HepG2 (cell line): ENCODE data around the gene ZNF467. TPM values are rescaled to one million over a fixed set of nuclear protein-coding genes. Genes with fewer than 3 reads are reported as not detected.

Experiments used
- ATAC-seq: fragments of 200-7000 bp; cut with Tn5 transposase; 3 replicates; pipeline ENCODE4 v1.9.1; 2020; ENCODE audit warnings: mild to moderate bottlenecking, moderate library complexity
- BruUV-seq: library from RNA; stranded (reverse); fragments of 400-500 nt; replicated peaks from 2 replicates; lab custom pipeline; 2021; lab: Mats Ljungman, UMichigan
- CTCF ChIA-PET: fragments of 300-600 bp; formaldehyde crosslinking; extraction: SDS; loops from one replicate; lab custom pipeline; 2021; ENCODE audit warnings: low total read pairs, inconsistent platforms, low intra/inter-chr PET ratio; lab: Yijun Ruan, JAX
- POLR2A ChIA-PET: fragments of 350-600 bp; sonication (Branson Sonifier 250); formaldehyde crosslinking; loops from one replicate; lab custom pipeline; 2020; ENCODE audit warnings: antibody characterized with exemption, inconsistent platforms; lab: Yijun Ruan, JAX
- DNase-seq: peaks from one replicate; pipeline ENCODE4 v3.0.0-alpha.2; 2015; ENCODE audit warnings: low spot score
- FAIRE-seq: peaks from 3 replicates; lab custom pipeline; 2011; peaks lifted over from hg19 to GRCh38; lab: Jason Lieb, UNC
- H2AFZ ChIP-seq: one replicate; pipeline ENCODE4 v1.6.1; 2011; ENCODE audit warnings: low read length, inconsistent platforms
- H3K27ac ChIP-seq: fragments of 300-600 bp; 3 replicates; pipeline ENCODE4 v1.8.0; 2011; ENCODE audit warnings: mixed run types, mild to moderate bottlenecking, mixed read lengths, low read length, inconsistent platforms; ENCODE audit not compliant: insufficient read depth; ENCODE audit errors: extremely low read length
- H3K27me3 ChIP-seq, 2 experiments: fragments of 200-600 bp in 1 of 2; 2 replicates in 1 of 2; 3 replicates in 1 of 2; pipeline versions ENCODE4 v1.6.0 to v1.8.0; 2011; ENCODE audit warnings: low read length in 2 of 2, mild to moderate bottlenecking in 2 of 2, moderate library complexity in 2 of 2, inconsistent platforms in 1 of 2; ENCODE audit not compliant: insufficient read depth in 2 of 2, control insufficient read depth in 1 of 2
- H3K36me3 ChIP-seq, 2 experiments: fragments of 200-600 bp in 1 of 2; replicated peaks in 1 of 2; 2 replicates in 1 of 2; 3 replicates in 1 of 2; pipeline versions ENCODE4 v1.5.1 to v1.8.0; 2011; ENCODE audit warnings: low read length in 2 of 2, inconsistent platforms in 1 of 2; ENCODE audit not compliant: insufficient read depth in 2 of 2, control insufficient read depth in 1 of 2
- H3K4me1 ChIP-seq: 2 replicates; pipeline ENCODE4 v1.5.1; 2012; ENCODE audit warnings: low read length, inconsistent platforms; ENCODE audit not compliant: insufficient read depth
- H3K4me2 ChIP-seq: 2 replicates; pipeline ENCODE4 v1.6.0; 2011; ENCODE audit warnings: low read depth, low read length, inconsistent platforms
- H3K4me3 ChIP-seq, 3 experiments: fragments of 200-600 bp in 1 of 3; sonication (generic), shearing (Covaris generic) in 1 of 3; replicated peaks in 1 of 3; 2 replicates each; pipeline ENCODE4 v1.5.1; 2011 to 2016; ENCODE audit warnings: low read length in 3 of 3, inconsistent platforms in 2 of 3, low read depth in 2 of 3, mild to moderate bottlenecking in 2 of 3, control low read depth in 1 of 3, mixed read lengths in 1 of 3; ENCODE audit not compliant: insufficient read depth in 1 of 3
- H3K79me2 ChIP-seq: one replicate; pipeline ENCODE4 v1.6.1; 2011; ENCODE audit warnings: low read length, inconsistent platforms; ENCODE audit not compliant: insufficient read depth
- H3K9ac ChIP-seq: 2 replicates; pipeline ENCODE4 v1.6.0; 2011; ENCODE audit warnings: mild to moderate bottlenecking, low read depth, low read length, inconsistent platforms; ENCODE audit not compliant: insufficient read depth
- H3K9me3 ChIP-seq: 2 replicates; pipeline ENCODE4 v1.5.1; 2012; ENCODE audit warnings: mild to moderate bottlenecking, low read length
- H4K20me1 ChIP-seq: 2 replicates; pipeline ENCODE4 v1.6.0; 2011; ENCODE audit warnings: inconsistent platforms, mild to moderate bottlenecking, low read length, moderate library complexity; ENCODE audit not compliant: insufficient read depth
- SMC3 ChIP-seq: IDR thresholded peaks from 2 replicates; pipeline ENCODE4 v1.6.1; 2011; ENCODE audit warnings: low read length, improper control_type of control experiment
- SPEN ChIP-seq: sonication (generic); formaldehyde crosslinking; IDR thresholded peaks from 2 replicates; pipeline ENCODE4 v1.5.1; 2020; ENCODE audit warnings: low read depth, mild to moderate bottlenecking, missing genetic modification reagents
- STAG1 ChIP-seq: sonication (generic); formaldehyde crosslinking; IDR thresholded peaks from 2 replicates; pipeline ENCODE4 v1.4.0; 2020; ENCODE audit warnings: missing genetic modification reagents
- ZC3H4 ChIP-seq: sonication (generic); formaldehyde crosslinking; IDR thresholded peaks from 2 replicates; pipeline ENCODE4 v1.4.0; 2020; ENCODE audit warnings: missing genetic modification reagents, borderline replicate concordance
- ZNF737 ChIP-seq: sonication (generic); formaldehyde crosslinking; IDR thresholded peaks from 2 replicates; pipeline ENCODE4 v1.5.0; 2020; ENCODE audit warnings: missing genetic modification reagents, mild to moderate bottlenecking, borderline replicate concordance
- WGBS: methylation state at CpG from one replicate; pipeline ENCODE4 v1.1.6; 2017; ENCODE audit warnings: low lambda C conversion rate; 5-methylcytosine and 5-hydroxymethylcytosine counted together
- in situ Hi-C: cut with HindIII; loops from 2 replicates; pipeline ENCODE4 v1.10.0; 2017; ENCODE audit warnings: low pct_unique_long_range_greater_than_20kb; ENCODE audit not compliant: extremely low pct_ligation_motif_present
- intact Hi-C: fragments of 100-400 bp; cut with micrococcal nuclease; formaldehyde crosslinking; loops from one replicate; pipeline ENCODE4 v1.10.0; 2022; ENCODE audit not compliant: unreplicated experiment
- polyA plus RNA-seq, 8 experiments: library from polyadenylated mRNA; depleted of rRNA in 3 of 8; stranded (reverse) in 7 of 8; unstranded in 1 of 8; fragments of >200 nt; fragmentation: Illumina TruSeq in 4 of 8; extraction: Trizol in 4 of 8; gene quantifications; 2 replicates each; pipeline versions ENCODE4 v1.2.1 to v1.2.3, GENCODE V29; 2011 to 2016; ENCODE audit warnings: low read depth in 4 of 8, missing spikeins in 1 of 8, mixed read lengths in 1 of 8; ENCODE audit not compliant: insufficient read depth in 1 of 8
- total RNA-seq, 5 experiments: library from RNA; depleted of rRNA; stranded (reverse); fragments of >200 nt; fragmentation: Illumina TruSeq; extraction: Trizol; gene quantifications; 2 replicates each; pipeline ENCODE4 v1.2.3, GENCODE V29; 2016; ENCODE audit warnings: low read depth in 1 of 5
- TF ChIP-seq, protein P1 (sequence below): sonication (generic); formaldehyde crosslinking; IDR thresholded peaks from 2 replicates; pipeline ENCODE4 v1.9.0; 2022; ENCODE audit warnings: missing genetic modification reagents, mild to moderate bottlenecking, borderline replicate concordance
- TF ChIP-seq, protein P2 (sequence below): sonication (generic); formaldehyde crosslinking; IDR thresholded peaks from 2 replicates; pipeline ENCODE4 v1.5.1; 2020; ENCODE audit warnings: mild to moderate bottlenecking, missing genetic modification reagents, moderate library complexity
- TF ChIP-seq, protein P3 (sequence below): sonication (generic); formaldehyde crosslinking; IDR thresholded peaks from 2 replicates; pipeline ENCODE4 v1.5.0; 2020; ENCODE audit warnings: mild to moderate bottlenecking, missing genetic modification reagents, moderate library complexity

The ZNF467 gene
- total and polyA plus RNA-seq, 2 of the 13 experiments (the other 11 are each of a cell fraction or from before 2014, with no cell fraction given) = 0.03 TPM; not detected in 1

DNA sequence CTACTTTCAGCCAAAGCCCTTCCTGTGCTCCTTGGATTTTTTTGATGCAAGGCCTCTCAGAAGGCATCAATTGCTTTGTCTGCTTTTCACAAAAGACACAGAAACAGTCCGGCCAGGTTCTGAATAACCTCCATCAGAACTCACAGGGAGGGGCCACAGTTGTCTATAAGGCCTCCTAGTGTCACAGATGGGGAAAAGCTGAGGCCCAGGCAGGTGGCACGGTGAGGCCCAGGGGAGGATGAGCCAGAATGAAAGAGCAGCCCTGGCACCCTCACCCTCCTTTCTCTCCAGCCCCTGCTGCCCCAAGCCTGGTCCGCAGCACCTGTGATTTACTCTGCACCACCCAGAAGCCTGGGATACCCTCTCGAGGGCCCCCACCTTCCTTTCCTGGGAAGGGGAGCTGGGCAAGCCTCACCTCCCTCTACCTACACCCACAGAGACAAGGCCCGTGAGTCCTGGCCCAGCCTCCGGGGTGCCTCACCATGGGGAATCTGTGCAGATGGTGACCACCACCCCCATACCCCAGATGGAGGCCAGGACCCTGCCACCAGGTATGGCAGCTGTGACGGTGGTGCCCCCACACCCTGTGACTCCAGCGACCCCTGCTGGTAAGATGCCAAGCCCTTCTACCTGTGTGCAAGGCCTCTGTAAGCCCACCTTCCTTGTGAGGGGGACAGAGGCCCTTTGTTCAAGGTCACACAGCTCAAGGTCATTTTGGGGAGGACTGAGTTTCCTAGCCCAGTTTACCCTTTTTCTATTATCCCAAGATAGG lies 26.2 kb upstream of the ZNF467 start:
- DNase-seq = peak; percentile 35
- H3K36me3 ChIP-seq = no peaks in the 10 kb centered on the region
- ChIA-PET CTCF (interaction anchor here (0.7 kb wide), 1 partner anchor 137 kb away, joined by 3 read pairs; no protein-coding TSS in a partner anchor), POLR2A (no interaction called here)
- TF ChIP-seq ZNF737 (CRISPR knock-in tag) = no peak
- no peak for TF ChIP-seq ZC3H4
- TF ChIP-seq SMC3 = 0 out of 2 replicates have a peak, but pooled peaks have one; percentile 27
- TF ChIP-seq, protein P1, sequence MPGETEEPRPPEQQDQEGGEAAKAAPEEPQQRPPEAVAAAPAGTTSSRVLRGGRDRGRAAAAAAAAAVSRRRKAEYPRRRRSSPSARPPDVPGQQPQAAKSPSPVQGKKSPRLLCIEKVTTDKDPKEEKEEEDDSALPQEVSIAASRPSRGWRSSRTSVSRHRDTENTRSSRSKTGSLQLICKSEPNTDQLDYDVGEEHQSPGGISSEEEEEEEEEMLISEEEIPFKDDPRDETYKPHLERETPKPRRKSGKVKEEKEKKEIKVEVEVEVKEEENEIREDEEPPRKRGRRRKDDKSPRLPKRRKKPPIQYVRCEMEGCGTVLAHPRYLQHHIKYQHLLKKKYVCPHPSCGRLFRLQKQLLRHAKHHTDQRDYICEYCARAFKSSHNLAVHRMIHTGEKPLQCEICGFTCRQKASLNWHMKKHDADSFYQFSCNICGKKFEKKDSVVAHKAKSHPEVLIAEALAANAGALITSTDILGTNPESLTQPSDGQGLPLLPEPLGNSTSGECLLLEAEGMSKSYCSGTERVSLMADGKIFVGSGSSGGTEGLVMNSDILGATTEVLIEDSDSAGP = peak; percentile 23; the same call in 1 of the 2 replicates
- TF ChIP-seq SPEN = 0 out of 2 replicates have a peak, but pooled peaks have one; percentile 17
- TF ChIP-seq, protein P2, sequence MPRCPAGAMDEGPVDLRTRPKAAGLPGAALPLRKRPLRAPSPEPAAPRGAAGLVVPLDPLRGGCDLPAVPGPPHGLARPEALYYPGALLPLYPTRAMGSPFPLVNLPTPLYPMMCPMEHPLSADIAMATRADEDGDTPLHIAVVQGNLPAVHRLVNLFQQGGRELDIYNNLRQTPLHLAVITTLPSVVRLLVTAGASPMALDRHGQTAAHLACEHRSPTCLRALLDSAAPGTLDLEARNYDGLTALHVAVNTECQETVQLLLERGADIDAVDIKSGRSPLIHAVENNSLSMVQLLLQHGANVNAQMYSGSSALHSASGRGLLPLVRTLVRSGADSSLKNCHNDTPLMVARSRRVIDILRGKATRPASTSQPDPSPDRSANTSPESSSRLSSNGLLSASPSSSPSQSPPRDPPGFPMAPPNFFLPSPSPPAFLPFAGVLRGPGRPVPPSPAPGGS (CRISPR knock-in tag) = no peak
- TF ChIP-seq, protein P3, sequence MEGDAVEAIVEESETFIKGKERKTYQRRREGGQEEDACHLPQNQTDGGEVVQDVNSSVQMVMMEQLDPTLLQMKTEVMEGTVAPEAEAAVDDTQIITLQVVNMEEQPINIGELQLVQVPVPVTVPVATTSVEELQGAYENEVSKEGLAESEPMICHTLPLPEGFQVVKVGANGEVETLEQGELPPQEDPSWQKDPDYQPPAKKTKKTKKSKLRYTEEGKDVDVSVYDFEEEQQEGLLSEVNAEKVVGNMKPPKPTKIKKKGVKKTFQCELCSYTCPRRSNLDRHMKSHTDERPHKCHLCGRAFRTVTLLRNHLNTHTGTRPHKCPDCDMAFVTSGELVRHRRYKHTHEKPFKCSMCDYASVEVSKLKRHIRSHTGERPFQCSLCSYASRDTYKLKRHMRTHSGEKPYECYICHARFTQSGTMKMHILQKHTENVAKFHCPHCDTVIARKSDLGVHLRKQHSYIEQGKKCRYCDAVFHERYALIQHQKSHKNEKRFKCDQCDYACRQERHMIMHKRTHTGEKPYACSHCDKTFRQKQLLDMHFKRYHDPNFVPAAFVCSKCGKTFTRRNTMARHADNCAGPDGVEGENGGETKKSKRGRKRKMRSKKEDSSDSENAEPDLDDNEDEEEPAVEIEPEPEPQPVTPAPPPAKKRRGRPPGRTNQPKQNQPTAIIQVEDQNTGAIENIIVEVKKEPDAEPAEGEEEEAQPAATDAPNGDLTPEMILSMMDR (CRISPR knock-in tag) = peak; percentile 91
- TF ChIP-seq STAG1 (CRISPR knock-in tag) = peak; percentile 80
- no peaks in the 10 kb centered on the region for H3K79me2 ChIP-seq
- H4K20me1 ChIP-seq = no peaks in the 10 kb centered on the region
- no peaks in the 10 kb centered on the region for H3K4me1 ChIP-seq
- H3K4me2 ChIP-seq = no peak overlapping the region
- intact Hi-C loops (loop anchor here (1.0 kb wide), 2 partner anchors 46 to 137 kb away; no protein-coding TSS in a partner anchor), in situ Hi-C loops (no loop called here)
- 0 out of 5 replicates have a peak, but pooled peaks cover 0 to 2% of the 10 kb centered on the region in 2 experiments for H3K27me3 ChIP-seq
- no peak for FAIRE-seq
- WGBS = 65% methylated on average over 3 of the region's 8 CpGs
- H3K9me3 ChIP-seq = no peaks in the 10 kb centered on the region
- no peak overlapping the region for H3K27ac ChIP-seq
- peak; percentile 63 for ATAC-seq
- BruUV-seq = no TSS peak
- H2AFZ ChIP-seq = no peak overlapping the region
- H3K4me3 ChIP-seq = no peak overlapping the region
- H3K9ac ChIP-seq = no peak overlapping the region
